Measurements from ENCODE around the gene LRMDA. TPM values are rescaled to one million over a fixed set of nuclear protein-coding genes. Genes with fewer than 3 reads are reported as not detected.

The LRMDA gene
- total RNA-seq, 6 donors from 2014 or later, result 12.8 to 185 (median 18.1) TPM

DNA sequence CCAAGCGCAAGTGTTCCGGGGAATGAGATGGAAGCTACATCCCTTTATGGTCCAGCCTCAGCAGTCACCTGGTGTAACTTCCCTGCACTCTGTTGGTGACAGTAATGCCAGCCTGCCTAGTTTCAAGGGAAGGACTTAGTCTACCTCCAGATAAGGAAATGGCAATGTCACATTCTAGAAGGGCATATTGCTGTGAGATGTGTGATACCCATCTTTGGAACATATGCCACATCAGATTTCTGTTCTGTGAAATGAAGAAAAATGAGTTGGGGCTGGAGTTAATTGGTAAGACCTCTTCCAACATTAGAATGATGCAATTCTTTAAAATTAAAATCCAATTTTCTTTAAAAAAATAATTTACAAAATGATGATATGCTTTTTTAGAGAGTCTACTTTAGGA lies 212.0 kb downstream of the LRMDA start:
- no peak overlapping the region for H3K27ac ChIP-seq
- no peaks in the 10 kb centered on the region for H3K9me3 ChIP-seq
- peaks cover 0 to 3% (median 0%) of the 10 kb centered on the region in 4 donors for H3K4me1 ChIP-seq
- DNase-seq (no peak), ATAC-seq (ENCODE audit: low FRiP score in 2 of 2) (no peak)
- H3K36me3 ChIP-seq, result no peaks in the 10 kb centered on the region
- H3K27me3 ChIP-seq, result no peaks in the 10 kb centered on the region
- no peak overlapping the region for H3K4me3 ChIP-seq
- no peak for TF ChIP-seq EP300 (IDR thresholded peaks at IDR 0.05)
- no peak for TF ChIP-seq POLR2A (IDR thresholded peaks at IDR 0.05)
- TF ChIP-seq, protein P1, sequence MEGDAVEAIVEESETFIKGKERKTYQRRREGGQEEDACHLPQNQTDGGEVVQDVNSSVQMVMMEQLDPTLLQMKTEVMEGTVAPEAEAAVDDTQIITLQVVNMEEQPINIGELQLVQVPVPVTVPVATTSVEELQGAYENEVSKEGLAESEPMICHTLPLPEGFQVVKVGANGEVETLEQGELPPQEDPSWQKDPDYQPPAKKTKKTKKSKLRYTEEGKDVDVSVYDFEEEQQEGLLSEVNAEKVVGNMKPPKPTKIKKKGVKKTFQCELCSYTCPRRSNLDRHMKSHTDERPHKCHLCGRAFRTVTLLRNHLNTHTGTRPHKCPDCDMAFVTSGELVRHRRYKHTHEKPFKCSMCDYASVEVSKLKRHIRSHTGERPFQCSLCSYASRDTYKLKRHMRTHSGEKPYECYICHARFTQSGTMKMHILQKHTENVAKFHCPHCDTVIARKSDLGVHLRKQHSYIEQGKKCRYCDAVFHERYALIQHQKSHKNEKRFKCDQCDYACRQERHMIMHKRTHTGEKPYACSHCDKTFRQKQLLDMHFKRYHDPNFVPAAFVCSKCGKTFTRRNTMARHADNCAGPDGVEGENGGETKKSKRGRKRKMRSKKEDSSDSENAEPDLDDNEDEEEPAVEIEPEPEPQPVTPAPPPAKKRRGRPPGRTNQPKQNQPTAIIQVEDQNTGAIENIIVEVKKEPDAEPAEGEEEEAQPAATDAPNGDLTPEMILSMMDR (IDR thresholded peaks at IDR 0.05), result no peak
- no peak for TF ChIP-seq POLR2AphosphoS5 (IDR thresholded peaks at IDR 0.05)
- 95 to 100% methylated on average over 2 of the region's 2 CpGs for WGBS, 2 donors

DNA sequence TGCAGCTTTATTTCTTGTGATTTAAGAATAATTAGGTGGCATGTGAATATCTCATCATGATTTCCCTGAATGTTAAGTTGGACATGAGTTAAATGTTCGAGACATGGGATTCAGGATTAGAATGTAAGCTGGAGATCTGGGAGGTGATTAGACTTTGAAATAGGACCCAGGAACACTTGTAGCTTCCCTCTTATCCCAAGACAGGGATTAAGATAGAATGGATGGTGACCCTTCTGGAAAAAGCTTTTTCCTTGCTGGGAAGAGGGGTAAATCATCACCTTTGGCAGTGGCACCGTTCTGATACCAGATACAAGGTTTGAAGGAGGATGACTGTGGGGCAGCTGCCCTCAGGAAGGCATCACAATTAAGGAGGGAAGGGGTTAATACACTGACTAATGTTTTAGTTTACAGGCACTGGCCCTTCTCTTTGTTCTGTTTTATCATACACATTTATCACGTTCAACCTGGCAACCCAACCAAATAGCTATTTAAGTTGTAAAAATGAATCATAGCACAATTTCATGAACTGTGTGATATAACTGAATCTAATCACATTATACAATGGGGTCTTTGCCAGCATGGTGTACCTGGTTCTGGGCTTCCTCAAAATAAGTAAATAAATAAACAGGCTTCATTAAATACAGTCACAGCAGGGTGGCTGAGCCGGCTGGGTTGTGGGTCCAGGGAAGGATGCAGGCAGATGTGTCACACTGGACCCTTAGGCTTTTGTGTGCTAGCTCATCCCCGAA lies 212.7 kb downstream of the LRMDA start:
- H3K4me3 ChIP-seq, result no peak overlapping the region
- 72 to 78% methylated on average over 5 of the region's 5 CpGs for WGBS, 2 donors
- no peak for DNase-seq
- ATAC-seq (ENCODE audit: low FRiP score in 2 of 2), result no peak
- H3K36me3 ChIP-seq, result no peaks in the 10 kb centered on the region
- H3K27ac ChIP-seq, result no peak overlapping the region
- H3K4me1 ChIP-seq, result peaks cover 0 to 3% (median 1%) of the 10 kb centered on the region in 4 donors
- no peaks in the 10 kb centered on the region for H3K9me3 ChIP-seq
- TF ChIP-seq, protein P1 (IDR thresholded peaks at IDR 0.05), result no peak
- TF ChIP-seq POLR2A (IDR thresholded peaks at IDR 0.05) (no peak), EP300 (IDR thresholded peaks at IDR 0.05) (no peak), POLR2AphosphoS5 (IDR thresholded peaks at IDR 0.05) (no peak)
- no peaks in the 10 kb centered on the region for H3K27me3 ChIP-seq

DNA sequence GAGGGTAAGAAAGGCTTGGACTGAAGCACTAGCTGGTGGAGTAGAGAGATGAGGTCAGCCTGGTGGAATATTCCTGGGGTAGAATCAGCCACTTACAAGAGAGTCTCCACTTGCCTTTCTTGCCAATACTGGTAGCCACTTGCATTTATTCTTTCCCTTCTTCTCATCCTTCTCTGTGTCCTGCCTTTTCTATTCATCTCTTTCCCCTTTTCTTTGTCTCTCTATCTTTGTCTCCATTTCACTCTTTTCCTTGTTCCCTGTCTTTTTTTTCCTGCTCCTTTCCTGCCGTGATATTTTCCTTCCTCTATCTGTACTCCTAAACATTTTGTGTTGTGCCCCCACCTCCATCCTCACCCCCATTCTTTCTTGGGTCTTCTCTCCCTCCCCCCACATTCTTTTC lies 214.3 kb downstream of the LRMDA start:
- no peaks in the 10 kb centered on the region for H3K27me3 ChIP-seq
- 83 to 86% methylated on average over 1 of the region's 1 CpG for WGBS, 2 donors
- no peak overlapping the region for H3K27ac ChIP-seq
- H3K9me3 ChIP-seq, result no peaks in the 10 kb centered on the region
- DNase-seq (no peak), ATAC-seq (ENCODE audit: low FRiP score in 2 of 2) (no peak)
- peaks cover 0 to 2% (median 0%) of the 10 kb centered on the region in 4 donors for H3K4me1 ChIP-seq
- H3K4me3 ChIP-seq, result no peak overlapping the region
- H3K36me3 ChIP-seq, result no peaks in the 10 kb centered on the region
- TF ChIP-seq, protein P1 (IDR thresholded peaks at IDR 0.05), result no peak
- no peak for TF ChIP-seq POLR2AphosphoS5 (IDR thresholded peaks at IDR 0.05)
- no peak for TF ChIP-seq POLR2A (IDR thresholded peaks at IDR 0.05)
- TF ChIP-seq EP300 (IDR thresholded peaks at IDR 0.05), result no peak

DNA sequence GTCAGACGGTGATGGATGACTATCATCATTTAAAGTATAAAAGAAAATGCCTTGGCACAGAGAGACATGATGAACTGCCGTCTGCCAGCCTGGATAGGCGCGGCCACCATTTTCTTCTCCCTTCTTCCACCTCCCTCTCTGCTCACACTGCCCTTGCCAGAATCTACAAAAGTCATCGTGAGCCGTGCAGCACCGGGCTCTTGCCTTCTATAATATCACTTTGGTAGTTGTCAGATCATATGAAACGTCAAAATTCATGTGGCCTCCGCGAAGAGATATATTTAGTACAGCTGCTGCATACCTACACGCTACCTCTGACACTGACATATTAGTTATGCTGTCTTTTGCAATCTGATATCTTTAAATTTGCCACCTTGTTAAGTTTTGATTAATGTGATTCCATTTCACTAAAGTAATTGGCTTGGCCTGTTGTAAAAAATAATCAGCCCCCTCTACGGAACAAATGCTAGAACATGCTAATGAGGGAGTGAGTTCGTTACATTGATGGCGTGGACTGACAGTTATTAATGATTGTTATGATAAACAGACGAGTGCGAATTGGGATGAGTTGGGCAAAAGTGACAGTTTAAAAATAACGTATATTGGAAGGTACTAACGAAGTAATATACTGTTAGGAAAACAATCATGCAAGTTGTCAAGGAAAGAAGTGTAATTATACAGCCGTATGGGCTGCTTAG lies 214.9 kb downstream of the LRMDA start:
- TF ChIP-seq POLR2AphosphoS5 (IDR thresholded peaks at IDR 0.05) (no peak), EP300 (IDR thresholded peaks at IDR 0.05) (no peak), POLR2A (IDR thresholded peaks at IDR 0.05) (no peak)
- TF ChIP-seq, protein P1 (IDR thresholded peaks at IDR 0.05), result no peak
- 91 to 92% methylated on average over 19 of the region's 19 CpGs for WGBS, 2 donors
- H3K9me3 ChIP-seq, result no peaks in the 10 kb centered on the region
- no peak overlapping the region for H3K27ac ChIP-seq
- H3K4me3 ChIP-seq, result no peak overlapping the region
- DNase-seq (no peak), ATAC-seq (ENCODE audit: low FRiP score in 2 of 2) (no peak)
- H3K4me1 ChIP-seq, result peaks cover 0 to 2% (median 0%) of the 10 kb centered on the region in 4 donors
- no peaks in the 10 kb centered on the region for H3K27me3 ChIP-seq
- no peaks in the 10 kb centered on the region for H3K36me3 ChIP-seq
